Skeletal muscle satellite cell (primary cell): Measurements from ENCODE around the gene NLE1. TPM values are rescaled to one million over a fixed set of nuclear protein-coding genes. Genes with fewer than 3 reads are reported as not detected.
"Not testable (repeated sequence)": the region's sequence is repeated elsewhere in the genome, so short reads cannot be mapped to it uniquely, and the experiment has no call there.

Source experiments
- H3K27me3 ChIP-seq: 2 replicates; pipeline ENCODE4 v1.7.0; 2013; ENCODE audit warnings: low read length; ENCODE audit not compliant: control insufficient read depth, insufficient read depth
- H3K36me3 ChIP-seq: 2 replicates; pipeline ENCODE4 v1.7.0; 2013; ENCODE audit warnings: mild to moderate bottlenecking, control low read depth, low read length; ENCODE audit not compliant: insufficient read depth
- H3K4me1 ChIP-seq: 2 replicates; pipeline ENCODE4 v1.7.0; 2013; ENCODE audit warnings: low read length; ENCODE audit not compliant: control insufficient read depth, insufficient read depth
- H3K4me2 ChIP-seq: 2 replicates; pipeline ENCODE4 v1.7.0; 2013; ENCODE audit warnings: mild to moderate bottlenecking, low read length
- H3K4me3 ChIP-seq: 2 replicates; pipeline ENCODE4 v1.7.0; 2013; ENCODE audit warnings: low read length
- H3K9ac ChIP-seq: 2 replicates; pipeline ENCODE4 v1.7.0; 2013; ENCODE audit warnings: mild to moderate bottlenecking, low read depth, low read length, moderate library complexity
- H3K9me3 ChIP-seq: replicated peaks from 2 replicates; pipeline ENCODE4 v1.7.0; 2013; ENCODE audit warnings: mild to moderate bottlenecking, control low read depth, low read length
- total RNA-seq: library from RNA; depleted of rRNA; stranded (reverse); fragments of >200 nt; gene quantifications from 2 replicates; pipeline ENCODE4 v1.2.3, GENCODE V29; 2012; rRNA removed

NLE1 gene
- 27.4 and 30.1 TPM in 2 replicates for total RNA-seq

DNA sequence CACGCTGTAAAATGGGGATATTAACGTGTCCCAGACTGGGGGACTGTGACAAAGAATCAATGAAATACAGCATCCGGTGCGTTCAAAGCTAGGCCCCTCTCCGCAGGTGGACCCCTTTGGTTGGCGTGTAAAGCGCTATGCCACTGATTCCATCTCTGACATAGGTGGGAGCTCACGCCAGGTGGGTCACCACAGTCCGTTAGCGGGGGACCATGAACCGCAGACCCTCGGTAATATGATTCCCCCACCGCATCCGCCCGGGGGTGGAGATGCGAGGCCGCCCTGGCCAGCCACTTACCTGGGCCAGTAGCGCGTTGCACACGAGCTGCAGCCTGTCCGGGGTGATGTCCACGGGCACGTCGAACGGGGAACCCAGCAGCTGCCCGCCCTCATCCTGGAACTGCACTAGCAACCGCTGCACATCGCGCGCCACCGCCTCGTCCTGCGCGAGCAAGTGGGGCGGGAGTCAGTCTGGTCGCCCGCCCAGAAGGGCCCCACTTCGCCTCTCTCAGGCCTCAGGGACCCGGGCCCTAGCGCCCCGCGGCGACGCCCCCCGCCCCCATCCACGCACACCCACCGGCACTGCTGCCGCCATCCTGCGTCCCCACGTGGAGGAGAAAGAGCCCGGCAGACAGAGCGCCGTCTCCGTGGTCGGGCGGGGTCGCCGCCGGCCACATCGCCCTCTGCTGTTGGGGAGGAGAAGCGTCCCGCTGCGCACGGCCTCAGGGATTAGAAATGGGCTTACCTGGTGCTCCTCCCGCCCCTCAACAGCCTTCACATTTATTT lies at the start of gene NLE1:
TSS of gene NLE1 (minus strand) at position 623 of the 786 bp plus-strand sequence. CDS start at position 595, 28 bp downstream.
- peaks cover 27% of the 10 kb centered on the region for H3K36me3 ChIP-seq
- H3K9ac ChIP-seq, result peak within 1 kb of the TSS; percentile 91
- peak within 1 kb of the TSS; percentile 97 for H3K4me2 ChIP-seq
- peak within 1 kb of the TSS; percentile 96 for H3K4me3 ChIP-seq
- H3K4me1 ChIP-seq, result peaks cover 4% of the 10 kb centered on the region
- peaks cover 5% of the 10 kb centered on the region for H3K27me3 ChIP-seq
- no peaks in the 10 kb centered on the region for H3K9me3 ChIP-seq

DNA sequence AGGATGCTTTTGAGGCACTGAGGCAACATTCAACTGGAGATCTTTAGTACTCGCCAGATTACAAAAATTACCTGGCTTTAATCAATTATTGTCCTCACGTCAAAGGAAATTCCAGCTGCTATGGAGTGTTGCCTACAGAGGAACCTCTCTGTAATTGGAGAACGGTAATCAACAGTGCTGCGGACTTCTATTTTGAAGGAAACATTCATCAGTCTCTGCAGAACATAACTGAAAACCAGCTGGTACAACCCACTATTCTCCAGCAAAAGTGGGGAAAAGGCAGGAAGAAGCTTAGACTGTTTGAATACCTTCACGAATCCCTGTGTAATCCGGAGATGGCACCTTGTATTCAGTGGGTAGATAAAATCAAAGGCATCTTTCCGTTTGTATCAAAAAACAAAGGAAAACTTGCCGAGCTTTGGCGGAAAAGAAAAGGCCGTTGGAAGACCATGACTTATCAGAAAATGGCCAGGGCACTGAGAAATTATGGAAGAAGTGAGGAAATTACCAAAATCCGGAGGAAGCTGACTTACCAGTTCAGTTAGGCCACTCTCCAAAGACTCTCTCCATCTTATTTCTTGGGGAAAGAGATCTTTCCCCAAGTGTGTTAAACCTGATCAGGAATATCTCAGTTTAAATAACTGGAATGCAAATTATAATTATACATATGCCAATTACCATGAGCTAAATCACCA lies 49.0 kb upstream of the NLE1 start:
- no peak overlapping the region for H3K9ac ChIP-seq
- H3K4me1 ChIP-seq, result no peaks in the 10 kb centered on the region
- H3K36me3 ChIP-seq, result no peaks in the 10 kb centered on the region
- no peak overlapping the region for H3K4me2 ChIP-seq
- H3K4me3 ChIP-seq, result no peak overlapping the region
- no peaks in the 10 kb centered on the region for H3K9me3 ChIP-seq
- H3K27me3 ChIP-seq, result peaks cover 10% of the 10 kb centered on the region

DNA sequence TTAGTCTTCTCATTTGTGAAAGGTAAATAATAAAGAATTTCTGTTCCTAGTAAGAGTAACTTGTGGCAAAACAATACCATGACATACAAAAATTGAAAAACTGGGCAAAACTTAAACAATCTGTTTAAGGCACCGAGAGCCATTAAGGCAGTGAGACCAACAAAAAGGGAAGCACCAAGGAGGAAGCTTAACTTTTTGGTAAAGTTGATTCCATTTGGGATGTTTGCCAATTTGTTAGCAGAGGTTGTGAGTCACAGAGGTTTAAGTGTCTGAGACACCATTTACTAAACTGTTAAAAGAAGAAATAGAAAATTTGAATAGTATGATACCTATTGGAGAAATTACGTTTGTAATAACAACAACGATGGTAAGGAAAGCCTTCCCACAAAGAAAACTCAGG lies 47.2 kb upstream of the NLE1 start:
- H3K36me3 ChIP-seq, result no peaks in the 10 kb centered on the region
- no peak overlapping the region for H3K9ac ChIP-seq
- no peak overlapping the region for H3K4me2 ChIP-seq
- no peaks in the 10 kb centered on the region for H3K4me1 ChIP-seq
- no peak overlapping the region for H3K4me3 ChIP-seq
- H3K9me3 ChIP-seq, result no peaks in the 10 kb centered on the region
- H3K27me3 ChIP-seq, result peaks cover 14% of the 10 kb centered on the region

DNA sequence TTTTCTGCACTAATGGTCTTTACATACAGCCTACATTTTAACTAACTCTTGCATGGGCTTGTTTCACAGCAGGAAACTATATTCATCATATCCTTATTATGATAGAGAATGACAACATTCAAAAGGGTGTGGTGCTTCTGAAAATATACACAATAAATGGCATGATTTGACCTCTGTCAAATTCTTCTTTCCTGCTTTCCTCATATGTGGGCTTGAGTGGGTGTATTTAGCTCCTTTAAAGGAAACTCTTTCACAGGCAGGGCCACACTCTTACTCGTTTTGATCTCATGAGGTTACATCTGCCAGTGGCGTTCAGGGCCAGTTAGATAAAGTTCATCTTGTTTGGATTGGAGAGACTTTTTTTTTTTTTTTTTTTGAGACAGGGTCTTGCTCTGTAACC lies 46.0 kb upstream of the NLE1 start:
- H3K4me3 ChIP-seq, result no peak overlapping the region
- no peaks in the 10 kb centered on the region for H3K36me3 ChIP-seq

DNA sequence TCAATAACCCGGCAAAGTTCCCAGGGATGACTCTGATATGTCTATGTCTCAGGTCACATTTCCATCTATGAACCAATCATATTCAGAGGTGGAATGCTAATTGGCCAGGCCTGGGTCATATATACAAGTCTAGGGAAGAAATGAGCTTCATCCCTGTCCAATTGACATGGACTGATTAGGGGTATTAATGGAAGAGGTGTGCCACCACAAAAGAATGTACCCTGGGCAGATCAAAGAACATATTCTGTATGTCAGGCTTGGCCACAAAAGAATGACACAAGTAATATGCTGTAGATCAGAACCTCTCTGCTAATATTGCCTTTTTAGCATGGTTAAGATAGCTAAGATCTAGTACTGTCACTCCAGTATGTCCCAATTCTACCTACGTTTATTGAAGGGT lies 45.4 kb upstream of the NLE1 start:
- Histone ChIP-seq H3K36me3 (no peaks in the 10 kb centered on the region), H3K9me3 (no peaks in the 10 kb centered on the region), H3K4me3 (no peak overlapping the region), H3K4me1 (no peaks in the 10 kb centered on the region), H3K4me2 (no peak overlapping the region), H3K9ac (no peak overlapping the region), H3K27me3 (peaks cover 27% of the 10 kb centered on the region)

More for the DNA sequence above, 46.0 kb upstream of the NLE1 start:
- peaks cover 21% of the 10 kb centered on the region for H3K27me3 ChIP-seq
- no peaks in the 10 kb centered on the region for H3K4me1 ChIP-seq
- no peak overlapping the region for H3K9ac ChIP-seq
- no peaks in the 10 kb centered on the region for H3K9me3 ChIP-seq
- H3K4me2 ChIP-seq, result no peak overlapping the region

DNA sequence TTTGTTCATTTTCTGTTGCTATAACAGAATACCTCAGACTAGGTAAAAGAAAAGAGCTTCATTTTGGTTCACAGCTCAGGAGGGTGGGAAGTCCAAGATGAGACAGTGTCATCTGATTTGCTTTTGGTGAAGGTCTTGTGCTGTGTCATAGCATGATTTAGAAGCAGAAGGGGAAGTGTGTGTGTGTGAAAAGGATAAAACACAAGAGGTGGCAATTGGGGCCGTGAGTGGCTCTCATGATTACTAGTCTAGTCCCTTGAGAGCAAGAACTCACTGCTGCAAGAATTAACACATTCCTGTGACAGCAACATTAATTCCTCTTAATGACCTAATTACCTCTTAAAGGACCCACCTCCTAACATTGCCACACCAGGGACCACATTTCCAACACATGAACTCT lies 43.7 kb upstream of the NLE1 start:
- Histone ChIP-seq H3K9ac (no peak overlapping the region), H3K9me3 (no peaks in the 10 kb centered on the region), H3K4me3 (no peak overlapping the region), H3K4me1 (no peaks in the 10 kb centered on the region), H3K4me2 (no peak overlapping the region), H3K27me3 (peaks cover 25% of the 10 kb centered on the region), H3K36me3 (no peaks in the 10 kb centered on the region)

DNA sequence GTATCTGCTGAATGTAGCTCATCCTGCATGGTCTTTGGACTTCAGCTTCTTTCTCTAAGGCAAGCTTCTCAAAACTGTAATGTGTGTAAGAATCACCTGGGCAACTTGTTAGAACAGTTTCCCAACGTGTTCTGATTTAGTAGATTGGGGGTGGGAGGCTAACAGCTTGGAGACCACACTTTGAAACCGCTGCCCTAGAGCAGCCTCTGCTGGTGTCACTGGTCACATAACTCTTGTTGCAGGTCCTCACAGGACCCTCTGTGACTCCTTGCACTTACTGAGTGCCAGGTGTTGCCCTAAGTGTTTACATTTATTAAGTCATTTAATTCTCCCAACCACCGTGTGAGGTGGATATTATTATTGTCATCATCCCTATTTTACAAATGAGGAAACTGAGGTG lies 42.2 kb upstream of the NLE1 start:
- Histone ChIP-seq H3K36me3 (no peaks in the 10 kb centered on the region), H3K4me2 (no peak overlapping the region), H3K9ac (no peak overlapping the region), H3K4me1 (no peaks in the 10 kb centered on the region), H3K4me3 (no peak overlapping the region), H3K27me3 (peaks cover 25% of the 10 kb centered on the region), H3K9me3 (no peaks in the 10 kb centered on the region)

DNA sequence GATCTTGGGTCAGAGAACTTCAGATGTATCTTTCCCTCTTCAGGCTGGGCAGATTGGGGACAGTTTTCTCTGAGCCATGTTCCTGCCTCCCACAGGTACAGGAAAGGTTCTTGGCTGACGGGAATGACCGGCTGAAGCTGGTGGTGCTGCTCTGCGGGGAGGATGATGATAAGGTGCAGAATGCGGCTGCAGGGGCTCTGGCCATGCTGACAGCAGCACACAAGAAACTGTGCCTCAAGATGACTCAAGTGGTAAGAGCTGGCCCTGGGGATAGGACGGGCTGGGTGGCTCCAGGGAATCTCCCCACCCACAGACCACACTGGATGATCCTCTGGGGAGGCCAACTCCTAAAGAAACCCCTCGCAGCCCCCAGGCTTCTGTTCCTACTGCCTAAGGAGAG lies 41.2 kb upstream of the NLE1 start:
- H3K4me3 ChIP-seq, result no peak overlapping the region
- no peaks in the 10 kb centered on the region for H3K4me1 ChIP-seq
- no peak overlapping the region for H3K9ac ChIP-seq
- H3K36me3 ChIP-seq, result no peaks in the 10 kb centered on the region
- H3K4me2 ChIP-seq, result no peak overlapping the region
- H3K9me3 ChIP-seq, result no peaks in the 10 kb centered on the region
- H3K27me3 ChIP-seq, result peaks cover 25% of the 10 kb centered on the region

DNA sequence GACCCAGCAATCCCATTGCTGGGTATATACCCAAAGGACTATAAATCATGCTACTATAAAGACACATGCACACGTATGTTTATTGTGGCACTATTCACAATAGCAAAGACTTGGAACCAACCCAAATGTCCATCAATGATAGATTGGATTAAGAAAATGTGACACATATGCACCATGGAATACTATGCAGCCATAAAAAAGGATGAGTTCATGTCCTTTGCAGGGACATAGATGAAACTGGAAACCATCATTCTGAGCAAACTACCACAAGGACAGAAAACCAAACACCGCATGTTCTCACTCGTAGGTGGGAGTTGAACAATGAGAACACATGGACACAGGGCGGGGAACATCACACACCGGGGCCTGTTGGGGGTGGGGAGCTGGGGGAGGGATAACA lies 37.3 kb upstream of the NLE1 start:
- not testable (repeated sequence) for H3K36me3 ChIP-seq, H3K4me3 ChIP-seq, H3K4me1 ChIP-seq, H3K9ac ChIP-seq, H3K4me2 ChIP-seq, H3K9me3 ChIP-seq
- H3K27me3 ChIP-seq, result peaks cover 28% of the 10 kb centered on the region

DNA sequence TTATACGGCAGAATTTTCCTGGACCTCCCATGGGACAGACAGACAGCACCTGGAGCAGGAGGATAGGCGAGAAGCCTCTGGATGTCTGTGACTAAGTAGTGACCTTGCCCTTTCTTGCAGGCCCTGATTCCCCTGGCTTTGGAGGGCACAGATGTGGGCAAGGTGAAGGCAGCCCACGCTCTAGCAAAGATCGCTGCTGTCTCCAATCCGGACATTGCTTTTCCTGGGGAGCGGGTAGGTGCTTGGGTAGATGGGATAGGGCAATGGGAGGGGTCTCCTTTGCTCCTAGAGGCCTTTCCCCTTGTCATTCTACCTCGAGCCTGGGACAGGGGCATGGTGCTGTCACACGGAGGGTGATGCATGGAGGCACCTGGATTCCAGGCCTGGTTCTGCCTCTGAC lies 34.8 kb upstream of the NLE1 start:
- Histone ChIP-seq H3K9ac (no peak overlapping the region), H3K9me3 (no peaks in the 10 kb centered on the region), H3K4me2 (no peak overlapping the region), H3K27me3 (peaks cover 12% of the 10 kb centered on the region), H3K36me3 (no peaks in the 10 kb centered on the region), H3K4me3 (no peak overlapping the region), H3K4me1 (peaks cover under 1% of the 10 kb centered on the region)

DNA sequence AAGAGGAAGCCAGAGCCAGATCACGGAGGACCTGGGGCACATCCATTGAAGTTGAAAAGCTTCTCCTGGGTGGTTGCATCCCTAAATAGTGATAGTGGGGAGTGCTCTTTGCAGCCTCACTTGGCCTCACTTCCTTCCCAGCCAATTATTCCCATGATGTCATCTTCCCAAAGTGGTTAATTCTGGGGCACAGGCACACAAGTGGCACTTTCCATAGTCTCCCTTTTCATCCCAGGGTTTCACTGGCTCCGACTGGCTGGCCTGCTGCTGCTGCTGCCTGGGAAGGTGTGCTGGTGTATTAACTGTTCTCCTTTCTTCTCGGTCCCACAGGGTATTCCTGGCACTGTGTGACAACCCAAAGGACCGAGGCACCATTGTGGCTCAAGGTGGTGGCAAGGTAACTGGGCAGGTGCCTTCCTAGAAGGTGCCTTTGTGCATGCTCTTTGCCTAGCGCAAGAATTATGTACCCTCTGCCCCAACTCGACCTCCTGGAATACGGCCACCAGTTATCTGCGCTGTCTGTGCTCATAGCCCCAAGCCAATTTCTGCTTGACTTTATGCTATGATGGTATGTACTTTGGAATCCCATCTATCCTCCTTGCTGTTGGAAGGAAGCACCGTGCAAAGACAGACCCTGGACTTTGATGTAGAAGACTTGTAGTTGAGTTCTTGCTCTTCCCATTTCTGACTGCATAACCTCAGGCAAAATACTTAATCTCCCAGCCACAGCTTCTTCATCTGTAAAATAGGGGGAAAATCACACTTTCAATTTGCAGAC lies 33.7 kb upstream of the NLE1 start:
- Histone ChIP-seq H3K4me2 (no peak overlapping the region), H3K9me3 (no peaks in the 10 kb centered on the region), H3K36me3 (no peaks in the 10 kb centered on the region), H3K4me3 (no peak overlapping the region), H3K4me1 (peaks cover 5% of the 10 kb centered on the region), H3K9ac (no peak overlapping the region), H3K27me3 (peaks cover 9% of the 10 kb centered on the region)
